ENCODE data around the gene LRRC52. TPM values are rescaled to one million over a fixed set of nuclear protein-coding genes. Genes with fewer than 3 reads are reported as not detected.

The LRRC52 gene
- total RNA-seq, 4 donors from 2014 or later, result not detected

DNA sequence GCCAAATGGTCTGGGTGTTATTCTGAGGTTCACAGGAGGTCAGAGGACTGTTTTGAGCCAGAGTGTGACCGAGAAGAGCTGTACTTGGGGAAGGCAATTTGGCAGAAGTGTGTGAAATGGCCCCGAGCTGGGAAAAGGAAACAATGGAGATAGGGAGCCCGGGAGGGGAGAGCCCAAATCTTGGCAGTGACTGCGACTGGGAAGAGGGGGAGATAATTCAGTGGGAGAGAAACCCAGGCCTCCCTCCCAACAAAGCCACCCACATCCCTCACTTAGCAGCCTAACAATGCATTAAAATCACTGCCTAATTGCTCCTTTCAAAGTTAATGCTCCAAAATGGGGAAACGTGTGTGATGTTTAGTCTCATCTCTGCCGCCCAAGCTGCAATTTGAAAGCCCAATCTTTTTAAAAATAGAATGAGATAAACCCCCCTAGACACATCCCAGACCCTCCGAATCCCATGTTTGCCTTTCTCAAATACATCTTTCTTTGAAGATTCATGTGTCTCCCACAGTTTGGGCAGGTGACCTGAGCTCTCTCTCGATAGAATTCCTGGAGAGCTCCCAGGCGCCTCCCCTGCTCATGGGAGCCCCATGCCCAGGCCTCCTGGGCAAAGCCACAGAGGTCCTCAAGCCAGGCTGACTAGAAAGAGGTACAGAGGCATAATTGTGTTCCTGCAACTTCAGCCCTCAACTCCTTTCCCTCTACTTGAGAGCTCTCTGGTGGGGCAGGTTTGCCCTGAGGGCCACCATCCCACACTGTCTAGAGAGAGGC, 17.3 kb downstream of the LRRC52 start:
- WGBS, 2 donors (ENCODE audit: low coverage in 1 of 2), result 9 to 19% methylated on average over 7 to 8 of the region's 9 CpGs
- no peak overlapping the region for H3K27ac ChIP-seq
- H3K4me3 ChIP-seq, result no peak overlapping the region
- peaks cover 43% of the 10 kb centered on the region for H3K27me3 ChIP-seq
- H3K36me3 ChIP-seq, result no peaks in the 10 kb centered on the region
- no peak for TF ChIP-seq POLR2A (IDR thresholded peaks at IDR 0.05)
- TF ChIP-seq EP300 (IDR thresholded peaks at IDR 0.05), result no peak
- TF ChIP-seq, protein P1, sequence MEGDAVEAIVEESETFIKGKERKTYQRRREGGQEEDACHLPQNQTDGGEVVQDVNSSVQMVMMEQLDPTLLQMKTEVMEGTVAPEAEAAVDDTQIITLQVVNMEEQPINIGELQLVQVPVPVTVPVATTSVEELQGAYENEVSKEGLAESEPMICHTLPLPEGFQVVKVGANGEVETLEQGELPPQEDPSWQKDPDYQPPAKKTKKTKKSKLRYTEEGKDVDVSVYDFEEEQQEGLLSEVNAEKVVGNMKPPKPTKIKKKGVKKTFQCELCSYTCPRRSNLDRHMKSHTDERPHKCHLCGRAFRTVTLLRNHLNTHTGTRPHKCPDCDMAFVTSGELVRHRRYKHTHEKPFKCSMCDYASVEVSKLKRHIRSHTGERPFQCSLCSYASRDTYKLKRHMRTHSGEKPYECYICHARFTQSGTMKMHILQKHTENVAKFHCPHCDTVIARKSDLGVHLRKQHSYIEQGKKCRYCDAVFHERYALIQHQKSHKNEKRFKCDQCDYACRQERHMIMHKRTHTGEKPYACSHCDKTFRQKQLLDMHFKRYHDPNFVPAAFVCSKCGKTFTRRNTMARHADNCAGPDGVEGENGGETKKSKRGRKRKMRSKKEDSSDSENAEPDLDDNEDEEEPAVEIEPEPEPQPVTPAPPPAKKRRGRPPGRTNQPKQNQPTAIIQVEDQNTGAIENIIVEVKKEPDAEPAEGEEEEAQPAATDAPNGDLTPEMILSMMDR (IDR thresholded peaks at IDR 0.05), result no peak
- no peak for TF ChIP-seq POLR2AphosphoS5 (IDR thresholded peaks at IDR 0.05)
- H3K4me1 ChIP-seq, result no peaks in the 10 kb centered on the region
- ATAC-seq, result no peak
- H3K9me3 ChIP-seq, result no peaks in the 10 kb centered on the region

DNA sequence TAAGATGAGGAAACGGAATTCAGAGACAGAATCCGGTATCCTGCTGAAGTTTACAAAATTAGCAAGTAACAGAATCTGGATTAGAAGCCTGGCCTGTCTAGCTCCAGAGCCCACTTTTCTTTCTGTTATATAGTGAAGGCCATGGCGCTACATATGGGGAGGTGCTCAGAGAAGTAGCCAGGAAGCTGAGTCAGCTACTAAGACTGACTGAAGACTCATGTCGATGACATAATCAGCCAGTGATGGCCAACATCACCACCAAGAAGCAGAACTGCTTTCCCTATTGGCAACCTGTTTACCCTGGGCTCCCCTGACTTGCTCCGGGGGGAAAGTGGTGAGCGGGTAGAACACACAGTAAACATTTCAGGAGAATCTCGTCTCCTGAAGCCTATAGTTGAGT, 18.8 kb downstream of the LRRC52 start:
- Histone ChIP-seq H3K27me3 (peaks cover 39% of the 10 kb centered on the region), H3K9me3 (no peaks in the 10 kb centered on the region), H3K4me3 (no peak overlapping the region), H3K27ac (no peak overlapping the region), H3K36me3 (no peaks in the 10 kb centered on the region), H3K4me1 (no peaks in the 10 kb centered on the region)
- no peak for ATAC-seq
- no peak for TF ChIP-seq POLR2AphosphoS5 (IDR thresholded peaks at IDR 0.05)
- no peak for TF ChIP-seq POLR2A (IDR thresholded peaks at IDR 0.05)
- TF ChIP-seq, protein P1 (IDR thresholded peaks at IDR 0.05), result no peak
- TF ChIP-seq EP300 (IDR thresholded peaks at IDR 0.05), result no peak
- 67 to 92% methylated on average over 3 to 5 of the region's 7 CpGs for WGBS, 2 donors (ENCODE audit: low coverage in 1 of 2)

DNA sequence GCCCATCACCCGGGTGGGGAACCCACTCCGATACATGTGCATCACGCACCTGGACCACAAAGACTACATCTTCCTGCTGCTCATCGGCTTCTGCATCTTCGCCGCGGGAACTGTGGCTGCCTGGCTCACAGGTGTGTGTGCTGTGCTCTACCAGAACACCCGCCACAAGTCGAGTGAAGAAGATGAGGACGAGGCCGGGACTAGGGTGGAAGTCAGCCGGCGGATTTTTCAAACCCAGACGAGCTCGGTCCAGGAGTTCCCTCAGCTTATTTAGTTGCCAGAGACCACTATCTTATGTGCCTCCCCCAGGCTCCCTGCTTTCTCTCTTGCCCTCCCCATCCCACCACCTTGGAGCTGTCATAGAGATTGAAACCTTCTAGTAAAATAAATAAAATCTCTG, 19.8 kb downstream of the LRRC52 start:
- H3K9me3 ChIP-seq, result no peaks in the 10 kb centered on the region
- no peak for ATAC-seq
- H3K27me3 ChIP-seq, result peaks cover 33% of the 10 kb centered on the region
- H3K27ac ChIP-seq, result no peak overlapping the region
- H3K36me3 ChIP-seq, result no peaks in the 10 kb centered on the region
- TF ChIP-seq EP300 (IDR thresholded peaks at IDR 0.05) (no peak), POLR2AphosphoS5 (IDR thresholded peaks at IDR 0.05) (no peak), POLR2A (IDR thresholded peaks at IDR 0.05) (no peak)
- TF ChIP-seq, protein P1 (IDR thresholded peaks at IDR 0.05), result no peak
- H3K4me1 ChIP-seq, result no peaks in the 10 kb centered on the region
- WGBS, 2 donors (ENCODE audit: low coverage in 1 of 2), result 89% methylated on average over 6 of the region's 15 CpGs; no CpG with 5 or more reads in 1 of the 2 donors
- no peak overlapping the region for H3K4me3 ChIP-seq

DNA sequence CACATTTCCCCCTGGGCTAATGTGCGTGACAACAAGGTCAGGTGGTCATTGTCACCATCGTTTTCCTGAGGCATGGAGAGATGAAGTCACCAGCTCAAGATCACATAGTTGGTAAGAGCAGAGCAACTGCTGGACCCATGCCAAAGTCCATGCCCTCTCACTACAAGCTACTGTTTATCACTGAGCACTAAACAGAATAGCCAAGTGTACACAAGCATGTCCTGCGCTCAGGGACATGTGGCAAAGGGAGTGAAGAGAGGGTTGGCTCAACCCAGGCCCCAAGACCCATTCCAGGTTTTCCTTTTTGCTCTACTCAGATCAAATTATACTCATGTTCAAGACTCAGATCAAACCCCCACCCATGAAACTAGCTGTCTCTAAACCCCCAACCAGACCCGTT, 20.8 kb downstream of the LRRC52 start:
- WGBS, 2 donors (ENCODE audit: low coverage in 1 of 2), result 57 to 60% methylated on average over 3 to 4 of the region's 4 CpGs
- TF ChIP-seq EP300 (IDR thresholded peaks at IDR 0.05), result no peak
- no peak for TF ChIP-seq POLR2A (IDR thresholded peaks at IDR 0.05)
- TF ChIP-seq POLR2AphosphoS5 (IDR thresholded peaks at IDR 0.05), result no peak
- TF ChIP-seq, protein P1 (IDR thresholded peaks at IDR 0.05), result no peak
- no peak overlapping the region for H3K27ac ChIP-seq
- H3K36me3 ChIP-seq, result no peaks in the 10 kb centered on the region
- no peaks in the 10 kb centered on the region for H3K4me1 ChIP-seq
- H3K4me3 ChIP-seq, result no peak overlapping the region
- no peak for ATAC-seq
- H3K27me3 ChIP-seq, result peaks cover 30% of the 10 kb centered on the region
- no peaks in the 10 kb centered on the region for H3K9me3 ChIP-seq

Data from gastroesophageal sphincter (tissue), 4 donors.